MCF 10A (cell line): Measurements from ENCODE around the gene PER1. TPM values are rescaled to one million over a fixed set of nuclear protein-coding genes. Genes with fewer than 3 reads are reported as not detected.

Experiments used
- BruUV-seq: library from RNA; stranded (reverse); fragments of 400-500 nt; replicated peaks from 2 replicates; lab custom pipeline; 2021; lab: Mats Ljungman, UMichigan
- CTCF ChIA-PET: fragments of 300-600 bp; sonication (Branson Sonifier 250); formaldehyde crosslinking; extraction: SDS; loops from one replicate; lab custom pipeline; 2021; ENCODE audit warnings: antibody characterized with exemption, inconsistent platforms; lab: Yijun Ruan, JAX
- POLR2A ChIA-PET: fragments of 300-600, 350-650 bp; sonication (Branson Sonifier 250); formaldehyde crosslinking; extraction: SDS; loops from one replicate; lab custom pipeline; 2020; ENCODE audit warnings: antibody characterized with exemption, inconsistent platforms; lab: Yijun Ruan, JAX
- DNase-seq: peaks from one replicate; pipeline ENCODE4 v3.0.0-alpha.2; 2018; ENCODE audit not compliant: unreplicated experiment
- H3K27ac Mint-ChIP-seq: one replicate; pipeline ENCODE4 v1.8.0; 2022; ENCODE audit warnings: mild to moderate bottlenecking, low read depth, mixed read lengths; ENCODE audit not compliant: unreplicated experiment
- H3K27me3 Mint-ChIP-seq: one replicate; pipeline ENCODE4 v1.8.0; 2022; ENCODE audit warnings: mixed read lengths; ENCODE audit not compliant: insufficient read depth, unreplicated experiment
- H3K36me3 Mint-ChIP-seq: one replicate; pipeline ENCODE4 v1.8.0; 2022; ENCODE audit warnings: mild to moderate bottlenecking, moderate library complexity, mixed read lengths; ENCODE audit not compliant: insufficient read depth, unreplicated experiment
- H3K4me1 Mint-ChIP-seq: one replicate; pipeline ENCODE4 v1.8.0; 2022; ENCODE audit warnings: mixed read lengths; ENCODE audit not compliant: insufficient read depth, unreplicated experiment
- H3K4me3 Mint-ChIP-seq: one replicate; pipeline ENCODE4 v1.8.0; 2022; ENCODE audit warnings: mild to moderate bottlenecking, moderate library complexity, mixed read lengths; ENCODE audit not compliant: unreplicated experiment
- H3K9me3 Mint-ChIP-seq: one replicate; pipeline ENCODE4 v1.8.0; 2022; ENCODE audit warnings: mixed read lengths; ENCODE audit not compliant: unreplicated experiment
- CTCF ChIP-seq: fragments of 200-600 bp; IDR thresholded peaks from one replicate; pipeline ENCODE4 v1.8.0; 2022; ENCODE audit warnings: antibody characterized with exemption, mild to moderate bottlenecking; ENCODE audit not compliant: unreplicated experiment
- intact Hi-C: fragments of 100-400 bp; cut with micrococcal nuclease; formaldehyde crosslinking; loops from 2 replicates; pipeline ENCODE4 v1.14.1; 2022
- total RNA-seq: library from RNA; stranded (reverse); gene quantifications from 2 replicates; pipeline ENCODE4 v1.2.3, GENCODE V29; 2022

The PER1 gene
- total RNA-seq, 1 experiment from 2014 or later = 190 TPM

- BruUV-seq = no TSS peak
- Mint-ChIP-seq H3K27me3 (no peaks in the 10 kb centered on the region), H3K9me3 (no peaks in the 10 kb centered on the region), H3K36me3 (peaks cover 16% of the 10 kb centered on the region), H3K27ac (no peak overlapping the region), H3K4me3 (no peak overlapping the region), H3K4me1 (peaks cover 32% of the 10 kb centered on the region)
- CTCF ChIA-PET = interaction anchor here (0.6 to 8.7 kb wide), 7 partner anchors 14 to 80 kb away, joined by 3 to 59 read pairs (median 3); partner anchors contain the start of gene ALOXE3
- no peak for DNase-seq
- intact Hi-C loops = loop anchor here (2.0 kb wide), 1 partner anchor 31 kb away; no protein-coding TSS in a partner anchor
- POLR2A ChIA-PET = interaction anchor here (0.6 to 16.5 kb wide), 34 partner anchors 9 to 913 kb away, joined by 3 to 429 read pairs (median 6); partner anchors contain the start of genes ALOXE3, AURKB, BORCS6 and CNTROB
- TF ChIP-seq CTCF = no peak
These were observed 3.2 kb upstream of the PER1 start for GRCh38 chr17:8155231-8155995.

- no peak for TF ChIP-seq CTCF
- POLR2A ChIA-PET = interaction anchor here (0.6 to 16.5 kb wide), 24 partner anchors 9 to 912 kb away, joined by 3 to 429 read pairs (median 8); partner anchors contain the start of genes ALOXE3, AURKB, BORCS6 and CTC1
- H3K27me3 Mint-ChIP-seq = no peaks in the 10 kb centered on the region
- H3K27ac Mint-ChIP-seq = no peak overlapping the region
- BruUV-seq = TSS peak; percentile 60
- H3K4me3 Mint-ChIP-seq = no peak overlapping the region
- no peak for DNase-seq
- intact Hi-C loops = loop anchor here (2.0 kb wide), 1 partner anchor 32 kb away; no protein-coding TSS in a partner anchor
- H3K9me3 Mint-ChIP-seq = no peaks in the 10 kb centered on the region
- CTCF ChIA-PET = interaction anchor here (0.6 to 8.7 kb wide), 4 partner anchors 16 to 97 kb away, joined by 3 to 59 read pairs (median 4); no protein-coding TSS in a partner anchor
- H3K36me3 Mint-ChIP-seq = peaks cover 16% of the 10 kb centered on the region
- peaks cover 32% of the 10 kb centered on the region for H3K4me1 Mint-ChIP-seq
These were observed 2.5 kb upstream of the PER1 start for GRCh38 chr17:8154608-8155155.

DNA sequence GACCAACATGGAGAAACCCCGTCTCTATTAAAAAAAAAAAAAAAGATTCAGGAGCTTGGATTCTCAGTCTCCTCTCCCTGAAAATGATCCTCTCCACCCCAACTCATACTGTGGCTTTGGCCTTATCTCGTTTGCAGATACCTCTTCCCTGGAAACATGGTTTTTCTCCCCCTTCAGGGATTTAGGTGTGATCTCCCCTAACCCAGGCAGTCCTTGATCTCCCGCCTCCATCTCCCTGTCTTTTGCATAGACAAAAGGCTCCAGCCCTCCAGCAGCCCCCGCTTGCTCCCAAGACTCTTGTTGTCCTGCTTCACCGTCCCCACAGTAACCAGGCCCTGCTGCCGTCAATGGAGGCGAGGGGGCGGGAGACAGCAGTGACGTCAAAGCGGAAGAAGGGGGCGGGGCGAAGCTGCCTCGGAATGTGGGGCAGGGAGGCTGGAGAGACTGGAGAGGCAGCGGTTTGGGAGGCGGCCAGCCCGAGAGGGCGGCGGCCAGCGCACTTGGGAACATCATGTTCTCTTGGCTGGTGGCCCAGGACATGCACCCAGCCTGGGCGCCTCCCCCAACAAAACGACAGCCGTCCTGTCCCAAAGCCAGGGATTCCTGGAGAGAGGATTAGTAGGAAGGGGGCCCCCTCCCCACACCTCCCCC lies 1.9 kb upstream of the PER1 start:
- no peak overlapping the region for H3K4me3 Mint-ChIP-seq
- TF ChIP-seq CTCF = no peak
- peaks cover 15% of the 10 kb centered on the region for H3K36me3 Mint-ChIP-seq
- BruUV-seq = no TSS peak
- intact Hi-C loops = loop anchor here (2.0 kb wide), 1 partner anchor 33 kb away; no protein-coding TSS in a partner anchor
- H3K9me3 Mint-ChIP-seq = no peaks in the 10 kb centered on the region
- H3K27me3 Mint-ChIP-seq = no peaks in the 10 kb centered on the region
- ChIA-PET POLR2A (interaction anchor here (0.6 to 16.5 kb wide), 24 partner anchors 10 to 720 kb away, joined by 3 to 429 read pairs (median 6); partner anchors contain the start of genes ALOXE3, BORCS6, CTC1 and HES7), CTCF (interaction anchor here (0.6 to 8.7 kb wide), 5 partner anchors 11 to 145 kb away, joined by 3 to 59 read pairs (median 3); no protein-coding TSS in a partner anchor)
- peak; percentile 100 for DNase-seq
- H3K27ac Mint-ChIP-seq = no peak overlapping the region
- peaks cover 33% of the 10 kb centered on the region for H3K4me1 Mint-ChIP-seq
